Tibial nerve (tissue), 3 donors: ENCODE measurements around the gene AHCTF1.

Experiments
- POLR2A ChIP-seq, 2 donors: fragments of 450-650 bp; IDR thresholded peaks; one replicate each; pipeline ENCODE4 v1.6.1; 2017; ENCODE audit warnings: antibody characterized with exemption in 2 of 2, mild to moderate bottlenecking in 2 of 2, moderate library complexity in 2 of 2
- TF ChIP-seq, protein P1 (sequence below), 5 experiments: fragments of 200-600 bp in 3 of 5; fragments of 450-650 bp in 2 of 5; sonication (generic) in 3 of 5; IDR thresholded peaks; one replicate each; pipeline ENCODE4 v1.5.1; 2016 to 2019; ENCODE audit warnings: antibody characterized with exemption in 5 of 5, mild to moderate bottlenecking in 3 of 5, moderate library complexity in 2 of 5

DNA sequence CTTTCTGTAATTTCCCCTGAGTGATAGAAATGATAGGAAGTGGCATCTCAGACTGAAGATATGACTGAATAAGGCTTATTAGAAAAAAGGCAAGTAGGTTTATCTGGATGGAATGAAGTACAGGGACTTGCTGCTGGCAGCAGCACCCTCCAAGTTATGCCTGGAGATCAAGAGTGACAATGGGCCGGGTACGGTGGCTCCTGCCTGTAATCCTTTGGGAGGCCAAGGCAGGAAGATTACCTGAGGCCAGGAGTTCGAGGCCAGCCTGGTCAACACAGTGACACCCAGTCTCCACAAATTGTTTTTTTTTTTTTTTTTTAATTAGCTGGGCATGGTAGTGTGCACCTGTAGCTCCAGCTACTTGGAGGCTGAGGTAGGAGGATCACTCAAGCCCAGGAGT lies 119.8 kb downstream of the AHCTF1 start:
- TF ChIP-seq, protein P1, sequence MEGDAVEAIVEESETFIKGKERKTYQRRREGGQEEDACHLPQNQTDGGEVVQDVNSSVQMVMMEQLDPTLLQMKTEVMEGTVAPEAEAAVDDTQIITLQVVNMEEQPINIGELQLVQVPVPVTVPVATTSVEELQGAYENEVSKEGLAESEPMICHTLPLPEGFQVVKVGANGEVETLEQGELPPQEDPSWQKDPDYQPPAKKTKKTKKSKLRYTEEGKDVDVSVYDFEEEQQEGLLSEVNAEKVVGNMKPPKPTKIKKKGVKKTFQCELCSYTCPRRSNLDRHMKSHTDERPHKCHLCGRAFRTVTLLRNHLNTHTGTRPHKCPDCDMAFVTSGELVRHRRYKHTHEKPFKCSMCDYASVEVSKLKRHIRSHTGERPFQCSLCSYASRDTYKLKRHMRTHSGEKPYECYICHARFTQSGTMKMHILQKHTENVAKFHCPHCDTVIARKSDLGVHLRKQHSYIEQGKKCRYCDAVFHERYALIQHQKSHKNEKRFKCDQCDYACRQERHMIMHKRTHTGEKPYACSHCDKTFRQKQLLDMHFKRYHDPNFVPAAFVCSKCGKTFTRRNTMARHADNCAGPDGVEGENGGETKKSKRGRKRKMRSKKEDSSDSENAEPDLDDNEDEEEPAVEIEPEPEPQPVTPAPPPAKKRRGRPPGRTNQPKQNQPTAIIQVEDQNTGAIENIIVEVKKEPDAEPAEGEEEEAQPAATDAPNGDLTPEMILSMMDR (IDR thresholded peaks at IDR 0.05) = no peak
- TF ChIP-seq POLR2A (IDR thresholded peaks at IDR 0.05) = no peak
